Gastroesophageal sphincter (tissue), 3 donors: ENCODE results near the gene ZBTB25.

Source experiments
- CTCF ChIP-seq, 4 experiments: fragments of 200-600 bp in 2 of 4; fragments of 450-650 bp in 2 of 4; sonication (generic) in 1 of 4; IDR thresholded peaks; one replicate each; pipeline ENCODE4 v1.5.1; 2017 to 2019; ENCODE audit warnings: antibody characterized with exemption in 4 of 4, mild to moderate bottlenecking in 2 of 4, moderate library complexity in 2 of 4
- POLR2A ChIP-seq, 2 donors: fragments of 450-650 bp; IDR thresholded peaks; one replicate each; pipeline ENCODE4 v1.6.1; 2017; ENCODE audit warnings: antibody characterized with exemption in 2 of 2, mild to moderate bottlenecking in 2 of 2, moderate library complexity in 1 of 2

- TF ChIP-seq CTCF (IDR thresholded peaks at IDR 0.05) (no peak), POLR2A (IDR thresholded peaks at IDR 0.05) (no peak)
Measured at GRCh38 chr14:64475585-64476273, 27.9 kb downstream of the ZBTB25 start.
